ENCODE results near the gene FRK.

DNA sequence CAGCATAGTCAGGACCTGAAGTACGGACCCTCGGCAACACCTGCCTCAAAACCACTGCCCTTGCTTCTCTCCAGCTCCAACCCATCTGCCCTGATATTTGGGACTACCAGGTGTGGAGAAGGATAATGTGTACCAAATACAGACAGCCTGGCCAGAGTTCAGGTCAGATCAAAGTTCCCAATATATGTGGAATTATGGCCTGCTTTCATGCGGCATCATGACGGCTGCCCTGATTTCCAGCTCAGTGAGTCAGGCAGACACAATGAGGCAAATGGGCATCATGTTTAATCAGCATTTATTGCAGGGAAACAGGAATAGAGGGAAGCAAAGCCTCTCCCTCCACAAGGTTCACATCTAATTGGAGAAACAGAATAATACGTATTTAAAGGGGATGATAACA, 57.9 kb downstream of the FRK start:
- TF ChIP-seq, protein P1, sequence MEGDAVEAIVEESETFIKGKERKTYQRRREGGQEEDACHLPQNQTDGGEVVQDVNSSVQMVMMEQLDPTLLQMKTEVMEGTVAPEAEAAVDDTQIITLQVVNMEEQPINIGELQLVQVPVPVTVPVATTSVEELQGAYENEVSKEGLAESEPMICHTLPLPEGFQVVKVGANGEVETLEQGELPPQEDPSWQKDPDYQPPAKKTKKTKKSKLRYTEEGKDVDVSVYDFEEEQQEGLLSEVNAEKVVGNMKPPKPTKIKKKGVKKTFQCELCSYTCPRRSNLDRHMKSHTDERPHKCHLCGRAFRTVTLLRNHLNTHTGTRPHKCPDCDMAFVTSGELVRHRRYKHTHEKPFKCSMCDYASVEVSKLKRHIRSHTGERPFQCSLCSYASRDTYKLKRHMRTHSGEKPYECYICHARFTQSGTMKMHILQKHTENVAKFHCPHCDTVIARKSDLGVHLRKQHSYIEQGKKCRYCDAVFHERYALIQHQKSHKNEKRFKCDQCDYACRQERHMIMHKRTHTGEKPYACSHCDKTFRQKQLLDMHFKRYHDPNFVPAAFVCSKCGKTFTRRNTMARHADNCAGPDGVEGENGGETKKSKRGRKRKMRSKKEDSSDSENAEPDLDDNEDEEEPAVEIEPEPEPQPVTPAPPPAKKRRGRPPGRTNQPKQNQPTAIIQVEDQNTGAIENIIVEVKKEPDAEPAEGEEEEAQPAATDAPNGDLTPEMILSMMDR (IDR thresholded peaks at IDR 0.05; ENCODE audit: poor library complexity) = no peak
- no peak for TF ChIP-seq EZH2 (IDR thresholded peaks at IDR 0.05; ENCODE audit: borderline replicate concordance)
